SK-N-DZ (cell line): Measurements from ENCODE around the gene BBOF1. TPM values are rescaled to one million over a fixed set of nuclear protein-coding genes. Genes with fewer than 3 reads are reported as not detected.
"Not testable (repeated sequence)": the region's sequence is repeated elsewhere in the genome, so short reads cannot be mapped to it uniquely, and the experiment has no call there.

Source experiments
- DNase-seq: peaks from one replicate; pipeline ENCODE4 v3.0.0-alpha.2; 2015; ENCODE audit warnings: low spot score
- polyA plus RNA-seq, 2 experiments: library from polyadenylated mRNA; depleted of rRNA; stranded (reverse); fragments of >200 nt; gene quantifications; 2 replicates each; pipeline ENCODE4 v1.2.3, GENCODE V29; 2014

The BBOF1 gene, protein sequence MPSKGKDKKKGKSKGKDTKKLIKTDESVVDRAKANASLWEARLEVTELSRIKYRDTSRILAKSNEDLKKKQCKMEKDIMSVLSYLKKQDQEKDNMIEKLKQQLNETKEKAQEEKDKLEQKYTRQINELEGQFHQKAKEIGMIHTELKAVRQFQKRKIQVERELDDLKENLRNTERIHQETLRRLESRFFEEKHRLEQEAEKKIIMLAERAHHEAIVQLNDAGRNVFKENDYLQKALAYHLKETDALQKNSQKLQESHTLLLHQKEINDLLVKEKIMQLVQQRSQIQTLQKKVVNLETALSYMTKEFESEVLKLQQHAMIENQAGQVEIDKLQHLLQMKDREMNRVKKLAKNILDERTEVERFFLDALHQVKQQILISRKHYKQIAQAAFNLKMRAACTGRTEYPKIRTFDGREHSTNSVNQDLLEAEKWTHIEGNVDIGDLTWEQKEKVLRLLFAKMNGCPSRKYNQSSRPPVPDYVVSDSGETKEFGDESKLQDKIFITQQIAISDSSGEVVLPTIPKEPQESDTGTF
- 0.24 and 0.54 TPM in 2 replicates for polyA plus RNA-seq (2014; cell fraction: cytosol; rRNA removed)
- 0.31 and 0.88 TPM in 2 replicates for polyA plus RNA-seq (2014; cell fraction: nucleus; rRNA removed)

DNA sequence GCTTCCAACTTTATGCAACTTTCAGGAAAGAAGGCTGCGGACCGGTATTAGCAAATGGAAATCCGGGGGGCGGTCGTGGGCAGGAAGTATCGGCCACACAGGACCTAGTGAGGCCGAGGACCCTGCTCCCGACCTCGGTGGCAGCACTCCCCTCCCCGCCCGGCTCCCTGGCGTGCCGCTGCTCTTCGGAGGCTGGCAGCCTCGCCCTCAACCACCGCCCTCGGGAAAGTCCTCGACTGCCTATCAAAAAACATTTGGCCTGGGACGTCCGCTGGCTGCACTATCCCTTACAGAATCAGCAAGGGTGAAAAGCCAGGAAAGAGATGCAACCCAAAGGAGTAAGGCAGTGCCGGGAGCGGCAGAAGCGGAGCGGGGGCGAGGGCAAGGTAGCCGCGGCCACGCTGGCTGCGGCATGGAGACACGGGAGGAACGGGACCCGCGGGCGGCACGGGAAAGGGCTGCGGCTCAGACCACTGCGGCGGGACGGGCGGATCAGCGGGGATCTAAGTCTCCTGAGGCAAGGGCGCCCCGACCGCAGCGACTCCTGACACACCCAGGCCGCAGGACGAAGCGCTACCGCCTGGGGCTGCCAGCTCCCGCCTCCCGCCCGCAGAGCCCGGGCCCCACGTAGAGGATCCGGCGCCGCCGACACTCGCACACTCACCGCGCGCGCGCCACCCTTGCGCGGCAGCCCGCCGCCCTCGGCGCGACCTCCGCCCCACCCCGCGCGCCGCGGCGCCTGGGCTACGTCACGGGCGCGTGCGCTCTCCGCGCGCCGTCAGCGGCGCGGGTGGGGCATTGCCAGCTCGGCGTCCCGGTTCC, at the start of gene BBOF1, which contains the start of gene ENTPD5:
BBOF1 (plus strand) TSS at position 764 of the 822 bp plus-strand sequence. CDS start 130 bp downstream, outside the sequence.
ENTPD5 (minus strand) TSS at position 703 of the 822 bp plus-strand sequence. CDS start 31,186 bp downstream, outside the sequence.
- DNase-seq, result peak; percentile 70

DNA sequence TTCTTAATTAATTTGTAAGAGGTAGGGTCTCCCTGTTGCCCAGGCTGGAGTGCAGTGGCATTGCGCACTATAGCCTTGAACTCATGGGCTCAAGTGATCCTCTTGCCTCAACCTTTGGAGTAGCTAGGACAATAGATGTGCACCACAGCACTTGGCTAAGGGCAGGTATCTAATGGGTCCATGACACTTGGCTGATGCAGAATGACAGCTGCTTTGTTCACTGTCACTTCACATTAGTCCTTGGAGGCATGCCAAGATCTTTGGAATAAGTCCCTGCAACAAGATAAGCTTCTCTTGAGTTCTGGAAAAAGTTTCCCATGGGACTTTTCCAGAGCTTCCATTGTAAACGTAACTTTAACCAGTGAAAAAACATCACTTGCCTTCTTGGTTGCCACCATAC, 45.7 kb upstream of the BBOF1 start:
- no peak for DNase-seq

DNA sequence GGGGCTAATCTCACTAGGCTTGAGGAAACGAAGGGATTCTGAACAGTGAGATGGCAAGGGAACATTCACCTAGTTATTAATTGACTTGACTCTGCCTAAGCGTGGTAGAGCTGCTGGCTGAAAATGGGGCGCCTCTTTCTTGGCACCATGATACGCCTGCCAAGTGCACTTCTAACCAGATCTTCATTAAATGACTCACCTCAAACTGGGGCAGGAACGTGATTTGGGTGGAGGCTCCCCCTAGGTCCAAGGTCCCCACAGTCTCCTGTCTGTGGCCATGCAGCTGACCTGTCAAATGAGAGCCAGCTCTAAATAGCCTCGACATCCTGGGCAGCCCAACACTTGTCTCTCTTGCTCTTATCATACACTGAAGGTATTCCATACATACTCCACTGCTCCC, 43.0 kb upstream of the BBOF1 start:
- DNase-seq, result no peak

DNA sequence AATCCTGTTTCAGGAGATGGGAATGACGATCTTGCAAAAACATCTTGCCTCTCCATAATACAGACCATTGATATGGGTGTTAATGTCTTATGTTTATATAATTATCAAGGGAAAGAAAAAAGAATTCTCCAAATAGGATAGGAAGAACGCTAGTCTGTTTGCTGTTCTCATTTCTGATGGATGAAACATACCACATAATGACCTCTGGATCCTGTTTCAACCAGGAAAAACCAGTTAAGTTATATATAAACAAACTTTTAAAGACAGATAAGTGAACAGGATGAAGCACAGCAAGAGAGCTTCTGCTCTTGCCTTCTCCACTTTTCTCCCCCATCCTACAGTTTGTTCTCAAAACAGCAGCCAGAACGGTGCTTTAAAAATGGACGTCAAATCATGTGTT, 41.3 kb upstream of the BBOF1 start:
- no peak for DNase-seq

DNA sequence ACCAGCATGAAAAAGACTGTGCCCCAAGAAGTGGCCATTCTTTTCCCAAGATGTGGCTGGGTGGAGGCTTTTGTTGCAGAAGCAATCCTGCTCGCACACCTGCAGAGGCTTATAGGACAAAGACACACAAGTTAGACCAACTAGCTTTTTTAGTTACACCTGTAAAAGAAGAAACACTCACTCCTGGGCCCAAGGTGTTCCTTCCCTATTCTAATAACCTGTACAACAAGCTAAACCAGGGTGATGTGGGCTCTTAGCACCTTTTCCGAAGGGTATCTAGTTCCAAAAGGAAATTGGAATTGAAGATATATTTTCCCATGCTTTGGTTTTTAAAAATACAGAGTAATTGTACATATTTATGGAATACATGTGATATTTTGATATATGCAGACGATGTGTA, 31.1 kb upstream of the BBOF1 start:
- DNase-seq, result no peak

DNA sequence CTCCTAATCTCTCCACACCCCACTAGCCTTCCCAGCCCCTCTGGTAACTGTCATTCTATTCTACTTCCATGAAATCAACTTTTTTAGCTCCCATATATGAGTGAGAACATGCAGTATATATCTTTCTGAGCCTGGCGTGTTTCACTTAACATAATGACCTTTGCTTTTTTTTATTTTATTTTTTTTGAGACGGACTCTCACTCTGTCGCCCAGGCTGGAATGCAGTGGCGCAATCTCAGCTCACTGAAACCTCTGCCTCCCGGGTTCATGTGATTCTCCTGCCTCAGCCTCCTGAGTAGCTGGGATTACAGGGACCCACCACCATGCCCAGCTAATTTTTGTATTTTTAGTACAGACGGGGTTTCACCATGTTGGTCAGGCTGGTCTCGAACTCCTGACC, 30.5 kb upstream of the BBOF1 start:
- DNase-seq, result not testable (repeated sequence)

DNA sequence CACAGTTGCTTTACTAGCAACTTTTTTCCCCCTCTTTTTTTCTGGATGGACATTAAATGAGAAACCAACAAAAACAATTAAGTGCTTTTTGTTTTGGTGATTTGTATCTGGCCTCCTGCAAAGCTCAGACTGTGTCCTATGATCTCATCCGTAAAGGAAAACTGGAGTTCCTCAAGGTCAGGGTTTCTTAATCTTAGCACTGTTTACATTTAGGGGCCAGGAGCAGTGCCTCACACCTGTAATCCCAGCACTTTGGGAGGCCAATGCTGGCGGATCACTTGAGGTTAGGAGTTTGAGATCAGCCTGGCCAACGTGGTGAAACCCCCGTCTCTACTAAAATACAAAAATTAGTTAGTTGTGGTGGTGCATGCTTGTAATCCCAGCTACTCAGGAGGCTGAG, 28.1 kb upstream of the BBOF1 start:
- DNase-seq, result no peak

DNA sequence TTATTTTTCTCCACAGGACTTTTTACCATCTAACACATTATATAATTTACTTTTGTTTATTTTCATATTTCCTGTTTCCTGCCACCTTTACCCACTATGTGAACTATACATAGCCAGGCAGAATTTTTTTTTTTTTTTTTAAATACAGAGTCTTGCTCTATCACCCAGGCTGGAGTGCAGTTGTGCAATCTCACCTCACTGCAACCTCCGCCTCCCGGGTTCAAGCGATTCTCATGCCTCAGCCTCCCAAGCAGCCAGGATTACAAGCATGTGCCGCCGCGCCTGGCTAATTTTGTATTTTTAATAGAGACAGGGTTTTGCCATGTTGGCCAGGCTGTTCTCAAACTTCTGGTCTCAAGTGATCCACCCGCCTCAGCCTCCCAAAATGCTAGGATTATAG, 24.2 kb upstream of the BBOF1 start:
- not testable (repeated sequence) for DNase-seq

DNA sequence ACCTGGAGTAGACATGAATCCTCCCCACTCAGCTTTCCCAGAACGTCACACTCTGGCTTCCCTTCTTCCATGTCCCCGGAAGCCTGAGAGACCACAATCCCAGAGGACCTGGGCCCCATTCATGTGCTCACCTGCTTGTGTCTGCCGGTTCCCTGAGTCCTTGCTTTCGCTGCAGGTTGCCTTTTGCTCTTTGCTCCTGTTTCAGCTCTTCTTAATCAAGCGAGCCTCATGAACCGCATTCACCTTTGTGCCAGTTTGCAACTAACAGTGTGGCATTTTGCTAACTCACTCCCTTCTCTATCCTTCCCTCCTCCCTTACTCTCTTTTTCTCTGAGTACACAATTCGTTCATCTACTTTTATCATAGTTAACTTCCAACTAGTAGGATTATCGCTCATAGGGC, 23.2 kb upstream of the BBOF1 start:
- DNase-seq, result no peak

DNA sequence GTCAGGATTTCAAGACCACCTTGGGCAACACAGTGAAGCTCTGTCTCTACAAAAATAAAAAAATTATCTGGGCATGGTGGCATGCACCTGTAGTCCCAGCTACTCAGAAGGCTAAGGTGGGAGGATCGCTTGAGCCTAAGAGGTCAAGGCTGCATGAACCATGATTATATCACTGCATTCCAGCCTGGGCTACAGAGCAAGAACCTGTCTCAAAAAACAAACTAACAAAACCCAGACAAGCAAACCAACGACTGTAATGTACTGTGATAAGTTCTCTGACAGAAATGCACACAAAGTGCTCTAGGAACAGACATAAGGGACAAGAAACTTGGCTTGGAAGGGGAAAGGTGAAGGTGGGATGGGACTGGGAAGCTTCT, 22.4 kb upstream of the BBOF1 start:
- no peak for DNase-seq

DNA sequence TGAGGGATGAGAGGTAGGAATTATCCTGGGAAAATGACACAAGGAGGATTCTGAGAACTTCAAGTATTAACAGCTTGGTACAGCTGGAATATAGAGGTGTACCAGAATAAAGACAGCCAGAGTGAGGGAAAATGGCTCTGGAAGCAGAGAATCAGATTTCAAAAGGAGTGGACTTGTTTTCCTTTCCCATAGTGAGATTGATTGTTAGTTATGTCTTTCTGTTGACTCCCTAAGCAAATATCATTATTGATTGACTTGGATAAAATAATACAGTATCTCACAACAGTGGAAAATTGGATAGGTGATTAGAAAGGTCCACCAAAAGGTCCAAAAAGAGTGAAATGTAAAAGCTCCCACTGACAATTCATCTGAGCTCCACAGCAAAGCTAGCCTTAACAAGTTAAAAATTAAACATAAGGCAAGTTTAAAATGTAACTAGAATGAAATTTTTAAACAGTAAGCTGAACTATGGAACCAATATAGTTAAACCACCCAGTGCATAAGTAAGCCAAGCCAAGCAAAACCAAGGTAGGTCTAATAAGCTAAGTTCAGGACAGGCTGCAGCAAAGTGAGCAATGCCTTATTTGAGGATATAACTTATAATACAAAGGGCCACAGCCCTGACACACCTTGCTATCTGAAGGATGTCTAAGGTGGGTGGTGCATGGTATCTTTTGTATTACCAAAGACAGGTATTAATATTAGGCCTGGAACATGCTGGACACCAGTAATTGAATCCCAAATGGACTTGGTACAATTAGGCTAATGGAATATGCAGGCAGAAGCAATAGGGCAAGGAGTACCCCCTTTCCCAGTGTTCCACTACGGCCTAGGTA, 21.8 kb upstream of the BBOF1 start:
- no peak for DNase-seq

DNA sequence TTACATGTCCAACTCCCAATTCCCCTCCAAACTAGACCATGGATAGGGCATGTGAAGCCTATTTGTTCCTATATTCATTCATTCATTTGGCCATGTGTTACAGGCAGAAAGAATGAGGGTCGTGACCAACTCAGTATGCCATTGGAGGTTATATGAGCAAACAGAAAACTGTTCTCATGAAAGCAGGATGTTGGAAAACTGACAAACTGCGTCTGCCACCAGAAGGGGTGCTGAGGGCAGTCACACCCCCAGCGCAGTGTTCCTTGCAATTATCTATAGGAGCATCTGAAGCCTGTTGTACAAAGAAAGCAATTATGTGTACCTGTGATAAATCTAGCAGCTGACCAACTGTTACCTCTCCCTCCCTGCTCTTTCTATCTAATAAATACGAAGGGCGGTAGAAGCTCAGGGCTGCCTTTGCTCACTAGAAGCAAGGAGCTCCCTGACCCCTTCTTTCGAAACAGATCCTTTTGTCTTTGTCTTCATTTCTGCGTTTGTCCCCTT, 21.2 kb upstream of the BBOF1 start:
- DNase-seq, result no peak

DNA sequence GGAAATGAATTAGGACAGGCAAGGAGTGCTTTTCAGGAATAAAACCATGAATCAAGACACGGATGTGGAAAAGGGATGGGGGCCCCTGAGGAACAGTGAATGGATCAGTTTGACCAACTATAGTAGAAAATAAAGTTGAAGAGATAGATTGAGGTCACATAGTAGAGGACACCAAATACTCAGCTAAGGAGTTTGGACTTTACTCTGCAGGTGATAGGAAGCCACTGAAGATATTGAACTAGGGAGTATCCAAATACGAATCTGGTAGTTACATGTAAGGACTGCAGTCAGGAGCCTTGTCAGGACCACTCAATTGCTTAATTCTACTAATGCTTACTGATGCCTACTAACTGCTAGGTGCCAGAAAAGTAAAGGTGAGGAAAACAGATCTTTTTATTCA, 20.4 kb upstream of the BBOF1 start:
- no peak for DNase-seq

DNA sequence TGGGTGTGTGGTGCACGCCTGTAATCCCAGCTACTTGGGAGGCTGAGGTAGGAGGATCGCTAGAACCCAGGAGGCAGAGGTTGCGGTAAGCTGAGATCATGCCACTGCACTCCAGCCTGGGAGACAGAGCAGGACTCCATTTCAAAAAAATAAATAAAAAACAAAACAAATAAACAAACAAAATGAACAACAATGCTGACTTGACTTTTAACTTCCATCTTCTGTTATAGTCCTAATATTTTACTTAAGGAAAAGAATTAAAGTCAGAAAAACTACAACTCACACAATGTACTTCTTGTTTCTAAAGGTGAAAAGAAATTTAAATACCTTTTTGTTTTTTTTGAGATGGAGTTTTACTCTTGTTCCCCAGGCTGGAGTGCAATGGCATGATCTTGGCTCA, 13.5 kb upstream of the BBOF1 start:
- DNase-seq, result not testable (repeated sequence)

DNA sequence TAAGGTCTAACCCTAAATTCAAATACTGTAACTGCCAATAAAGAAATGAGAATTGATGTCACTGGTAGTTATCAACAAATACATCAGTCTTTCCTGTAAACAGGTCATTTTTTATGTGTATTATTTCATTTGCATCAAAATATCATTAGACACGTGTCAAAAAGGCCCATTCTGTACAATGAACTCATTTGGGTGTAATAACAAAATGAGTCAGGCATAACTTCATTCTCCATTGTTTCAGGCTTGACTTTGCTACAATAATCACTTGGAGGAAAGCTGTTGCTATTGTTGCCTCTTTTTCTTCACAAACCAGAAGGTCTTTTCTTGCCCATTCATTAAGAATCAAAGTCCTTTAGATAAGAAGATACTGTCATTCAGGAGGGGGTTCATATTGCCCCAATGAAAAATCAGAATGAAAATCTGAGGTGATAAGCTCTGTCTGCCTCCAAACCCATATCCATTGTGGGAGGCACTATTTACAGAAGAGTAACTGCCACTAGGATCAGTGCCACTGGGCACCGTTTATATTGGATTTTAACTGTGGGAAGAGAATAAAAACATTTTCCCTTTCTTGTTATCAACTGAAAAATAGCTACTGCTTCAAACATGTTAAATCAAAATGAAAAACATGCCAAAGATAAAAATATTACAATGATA, 10.2 kb upstream of the BBOF1 start:
- DNase-seq, result no peak

DNA sequence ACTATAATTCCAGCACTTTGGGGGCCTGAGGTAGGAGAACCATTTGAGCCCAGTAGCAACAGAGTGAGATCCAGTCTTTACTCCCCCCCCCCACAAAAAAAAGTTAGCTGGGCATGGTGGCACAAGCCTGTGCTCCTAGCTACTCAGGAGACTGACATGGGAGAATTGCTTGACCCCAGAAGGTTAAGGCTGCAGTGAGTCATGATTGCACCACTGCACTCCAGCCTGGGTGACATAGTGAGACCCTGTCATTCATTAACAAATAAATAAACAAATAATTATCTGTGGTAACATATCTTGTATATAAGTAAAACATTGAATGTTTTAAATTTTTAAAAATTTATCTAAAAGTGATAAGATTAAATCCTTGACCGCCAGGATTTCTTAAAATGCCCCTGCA, 4.8 kb upstream of the BBOF1 start:
- no peak for DNase-seq

DNA sequence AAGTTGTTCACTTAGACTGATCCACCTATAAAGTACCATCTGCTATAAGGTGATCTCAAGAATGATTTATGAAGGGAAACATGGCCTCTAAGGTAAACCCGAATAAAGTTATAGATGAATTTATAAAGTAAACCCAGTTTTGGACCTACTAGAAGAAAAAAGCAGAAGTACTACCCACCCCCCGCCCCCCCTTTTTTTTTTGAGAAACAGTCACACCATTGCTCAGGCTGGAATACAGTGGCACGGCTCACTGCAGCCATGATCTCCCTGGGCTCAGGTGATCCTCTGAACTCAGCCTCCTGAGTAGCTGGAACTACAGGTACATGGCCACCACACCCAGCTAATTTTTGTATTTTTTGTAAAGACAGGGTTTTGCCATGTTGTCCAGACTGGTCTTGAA, 4.0 kb upstream of the BBOF1 start:
- no peak for DNase-seq

DNA sequence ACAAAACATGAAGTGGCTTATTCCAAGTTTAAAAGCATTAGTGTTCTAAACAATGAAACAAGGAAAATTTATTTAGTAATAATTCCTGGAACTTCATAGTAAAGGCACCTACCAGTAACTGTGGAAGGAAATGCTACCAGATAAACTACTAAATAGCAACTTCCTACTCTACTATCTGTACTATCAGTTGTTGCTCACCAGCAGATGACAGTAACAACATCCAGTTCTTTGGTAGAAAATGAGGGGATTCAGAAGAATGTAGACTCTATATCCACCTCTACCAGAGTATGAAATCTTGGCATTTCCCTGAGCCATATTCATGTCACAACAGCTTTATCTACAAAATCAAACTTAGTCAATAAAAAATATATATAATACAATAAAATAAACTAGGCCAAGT, 3.2 kb upstream of the BBOF1 start:
- no peak for DNase-seq

DNA sequence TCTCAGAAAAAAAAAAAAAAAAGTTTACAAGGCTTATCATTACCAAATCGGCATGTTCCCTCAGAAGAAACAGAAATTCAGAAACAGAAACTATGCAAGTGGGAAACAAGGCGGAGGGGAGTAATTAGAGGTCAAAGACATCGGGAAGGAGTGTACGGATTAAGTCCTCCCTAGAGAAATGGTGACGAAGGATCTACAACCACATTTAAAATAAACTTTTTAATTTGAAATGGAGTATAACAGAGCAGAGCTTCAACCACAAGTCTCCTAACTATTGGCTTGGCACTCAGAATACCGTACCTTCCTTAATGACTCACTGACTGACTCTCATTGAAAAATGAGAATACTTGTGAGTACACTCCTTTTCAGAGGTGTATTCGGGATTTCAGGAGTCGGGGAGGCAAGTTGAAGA, 969 bp upstream of the BBOF1 start:
- DNase-seq, result no peak

DNA sequence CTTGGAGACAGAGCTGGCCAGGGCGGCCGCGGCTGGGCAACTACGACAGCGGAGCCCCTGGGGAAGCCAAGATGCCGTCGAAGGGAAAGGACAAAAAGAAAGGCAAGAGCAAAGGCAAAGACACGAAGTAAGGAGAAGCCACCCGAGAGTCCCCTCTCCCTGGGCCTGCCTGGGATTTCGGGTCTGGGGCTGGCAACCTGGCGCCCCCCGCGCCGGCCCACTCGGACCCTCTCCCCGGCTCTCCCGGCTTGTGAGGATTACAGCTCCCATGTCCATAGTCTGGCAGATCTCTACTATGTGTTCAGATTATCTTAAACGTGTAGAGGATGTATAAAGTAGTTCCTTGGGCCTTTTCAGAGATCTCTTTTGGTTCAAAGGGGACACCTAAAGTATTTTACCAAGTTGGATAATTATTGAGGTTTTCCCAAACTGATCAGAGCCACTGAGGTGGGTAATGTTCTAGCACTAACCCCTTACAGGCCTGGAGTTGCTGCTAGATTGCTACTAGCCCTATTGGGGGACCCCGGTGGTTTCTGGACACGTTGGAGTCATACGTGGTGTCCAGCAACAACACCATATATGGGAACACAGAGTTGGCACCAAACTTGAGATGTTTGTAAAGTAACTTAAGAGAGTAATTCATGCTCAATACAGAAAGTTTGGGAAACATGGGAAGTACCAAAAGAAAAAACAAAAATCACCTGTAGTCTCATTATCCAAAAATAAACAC, 424 bp downstream of the BBOF1 start:
- DNase-seq, result no peak
